ENCODE measurements around the gene C1orf21.

The C1orf21 gene

DNA sequence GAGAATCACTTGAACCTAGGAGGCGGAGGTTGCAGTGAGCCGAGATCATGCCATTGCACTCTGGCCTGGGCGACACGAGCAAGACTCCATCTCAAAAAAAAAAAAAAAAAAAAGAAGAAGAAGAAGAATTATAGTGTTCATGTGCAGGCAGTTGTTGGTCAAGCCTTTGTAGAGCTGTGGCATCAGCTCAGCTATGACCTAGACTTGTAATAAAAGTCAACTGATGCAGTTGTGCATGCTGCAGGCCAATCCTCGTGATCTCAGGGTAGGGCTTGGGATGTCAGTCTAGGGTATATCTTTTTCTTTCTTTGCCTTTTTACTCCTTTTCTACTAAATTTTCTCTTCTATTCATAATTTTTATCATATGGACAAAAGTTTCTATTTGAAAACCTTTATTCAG is 76.2 kb downstream of the C1orf21 start:
- no peak overlapping the region for H3K27ac ChIP-seq
- TF ChIP-seq, protein P1, sequence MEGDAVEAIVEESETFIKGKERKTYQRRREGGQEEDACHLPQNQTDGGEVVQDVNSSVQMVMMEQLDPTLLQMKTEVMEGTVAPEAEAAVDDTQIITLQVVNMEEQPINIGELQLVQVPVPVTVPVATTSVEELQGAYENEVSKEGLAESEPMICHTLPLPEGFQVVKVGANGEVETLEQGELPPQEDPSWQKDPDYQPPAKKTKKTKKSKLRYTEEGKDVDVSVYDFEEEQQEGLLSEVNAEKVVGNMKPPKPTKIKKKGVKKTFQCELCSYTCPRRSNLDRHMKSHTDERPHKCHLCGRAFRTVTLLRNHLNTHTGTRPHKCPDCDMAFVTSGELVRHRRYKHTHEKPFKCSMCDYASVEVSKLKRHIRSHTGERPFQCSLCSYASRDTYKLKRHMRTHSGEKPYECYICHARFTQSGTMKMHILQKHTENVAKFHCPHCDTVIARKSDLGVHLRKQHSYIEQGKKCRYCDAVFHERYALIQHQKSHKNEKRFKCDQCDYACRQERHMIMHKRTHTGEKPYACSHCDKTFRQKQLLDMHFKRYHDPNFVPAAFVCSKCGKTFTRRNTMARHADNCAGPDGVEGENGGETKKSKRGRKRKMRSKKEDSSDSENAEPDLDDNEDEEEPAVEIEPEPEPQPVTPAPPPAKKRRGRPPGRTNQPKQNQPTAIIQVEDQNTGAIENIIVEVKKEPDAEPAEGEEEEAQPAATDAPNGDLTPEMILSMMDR (conservative IDR thresholded peaks at IDR 0.05), result no peak

DNA sequence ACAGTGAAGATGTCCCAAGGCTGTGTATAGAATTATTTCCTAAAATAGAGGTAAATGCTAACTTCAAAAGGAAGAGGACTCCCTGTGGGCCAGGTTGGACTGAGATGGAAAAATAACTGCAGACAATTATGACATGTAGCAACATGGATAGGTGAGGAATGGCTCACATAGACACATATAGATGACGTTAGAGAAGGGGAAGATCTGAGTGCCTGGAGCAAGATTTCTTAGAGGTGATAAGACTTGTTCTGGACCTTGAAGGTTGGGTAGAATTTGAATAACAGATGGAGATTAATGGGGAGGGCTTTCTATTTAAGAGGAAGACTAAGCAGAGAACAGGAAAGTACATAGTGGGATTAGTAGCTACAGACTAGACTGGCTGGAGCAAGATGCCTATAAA is 76.9 kb downstream of the C1orf21 start:
- TF ChIP-seq, protein P1 (conservative IDR thresholded peaks at IDR 0.05), result no peak
- H3K27ac ChIP-seq, result no peak overlapping the region

DNA sequence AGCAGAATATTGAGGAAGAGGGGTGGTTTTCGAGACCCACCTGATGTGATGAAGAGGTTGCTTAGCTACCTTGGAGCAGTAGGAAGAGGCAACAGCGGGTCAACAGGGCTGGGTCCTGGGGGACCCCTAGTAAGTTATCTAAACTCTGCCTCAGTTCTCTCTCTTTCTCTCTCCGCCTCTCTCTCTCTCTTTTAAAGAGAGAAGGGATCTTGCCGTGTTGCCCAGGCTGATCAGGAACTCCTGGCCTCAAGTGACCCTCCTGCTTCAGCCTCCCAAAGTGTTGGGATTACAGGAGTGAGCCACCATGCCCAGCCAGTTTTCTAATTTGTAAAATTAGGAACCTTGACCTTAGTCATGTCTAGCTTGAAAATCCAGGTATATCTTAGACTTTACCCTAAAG is 77.9 kb downstream of the C1orf21 start:
- TF ChIP-seq, protein P1 (conservative IDR thresholded peaks at IDR 0.05), result no peak
- H3K27ac ChIP-seq, result no peak overlapping the region

DNA sequence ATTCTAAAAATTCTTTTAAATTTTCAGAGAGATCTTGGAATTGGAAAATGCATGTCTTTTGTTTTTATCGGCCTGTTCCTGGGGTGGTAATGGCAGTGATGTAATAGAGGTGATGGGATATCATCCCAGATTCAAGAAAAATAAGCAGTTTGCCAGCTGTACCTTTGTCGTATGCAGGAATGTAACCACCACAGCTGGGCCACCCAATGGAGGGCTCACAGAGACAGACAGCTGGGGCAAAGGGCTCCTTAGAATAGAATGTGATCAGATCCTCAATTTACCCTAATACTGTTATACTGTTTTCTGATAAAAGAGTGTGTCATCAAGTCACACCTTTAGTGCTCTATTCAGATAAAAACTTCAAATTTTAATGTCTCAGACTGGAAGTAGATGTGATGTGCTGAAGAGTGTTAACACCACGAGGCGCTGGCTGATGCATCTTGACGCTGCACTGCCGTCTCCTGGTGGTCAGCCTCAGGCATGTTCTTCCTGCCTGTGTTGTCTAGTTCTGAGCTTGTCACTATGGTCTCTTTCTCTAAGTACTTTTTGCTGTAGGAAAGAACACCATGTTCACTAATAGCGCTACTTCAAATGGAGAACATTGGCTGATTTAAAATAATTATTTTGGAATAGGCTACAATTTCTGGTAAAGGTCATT is 78.8 kb downstream of the C1orf21 start:
- TF ChIP-seq, protein P1 (conservative IDR thresholded peaks at IDR 0.05), result no peak
- H3K27ac ChIP-seq, result no peak overlapping the region

DNA sequence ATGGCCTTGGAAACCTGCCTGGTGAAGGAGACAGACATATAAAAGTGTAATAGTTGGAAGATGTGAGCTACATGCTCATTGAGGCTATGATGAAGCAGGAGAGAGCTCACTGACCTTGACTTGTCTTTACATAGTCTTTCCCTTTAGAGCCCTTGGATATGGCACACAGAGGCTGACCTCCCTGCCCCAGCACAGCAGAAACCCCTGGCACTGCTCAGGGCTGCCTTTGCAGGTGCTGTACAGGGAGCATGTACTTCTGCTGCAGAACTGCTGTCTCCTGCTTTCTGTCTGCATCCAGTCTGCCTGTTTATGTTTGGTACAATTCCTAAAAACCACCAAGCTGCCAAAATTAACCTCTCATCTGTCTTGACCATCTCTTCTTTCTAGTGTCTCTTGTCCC is 80.5 kb downstream of the C1orf21 start:
- no peak overlapping the region for H3K27ac ChIP-seq
- TF ChIP-seq, protein P1 (conservative IDR thresholded peaks at IDR 0.05), result no peak

DNA sequence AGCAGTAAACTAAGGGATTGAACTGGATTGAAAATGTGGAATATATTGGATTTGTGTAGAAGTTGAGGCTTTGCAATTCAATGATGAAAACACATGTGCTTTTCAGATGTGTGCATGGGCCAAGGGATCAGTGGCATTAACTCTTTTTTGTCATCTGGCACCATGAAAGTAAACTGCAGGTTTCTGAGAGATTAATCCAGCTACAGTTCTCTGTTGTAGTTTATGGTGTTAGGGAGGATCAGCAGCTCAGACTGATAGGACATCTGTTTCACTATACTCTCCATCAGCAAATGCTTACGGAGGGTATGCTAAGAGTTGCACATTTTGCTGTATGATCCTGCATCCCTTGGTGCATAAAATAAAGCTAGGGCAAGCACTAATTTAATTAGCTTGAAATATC is 82.6 kb downstream of the C1orf21 start:
- TF ChIP-seq, protein P1 (conservative IDR thresholded peaks at IDR 0.05), result no peak
- H3K27ac ChIP-seq, result no peak overlapping the region

DNA sequence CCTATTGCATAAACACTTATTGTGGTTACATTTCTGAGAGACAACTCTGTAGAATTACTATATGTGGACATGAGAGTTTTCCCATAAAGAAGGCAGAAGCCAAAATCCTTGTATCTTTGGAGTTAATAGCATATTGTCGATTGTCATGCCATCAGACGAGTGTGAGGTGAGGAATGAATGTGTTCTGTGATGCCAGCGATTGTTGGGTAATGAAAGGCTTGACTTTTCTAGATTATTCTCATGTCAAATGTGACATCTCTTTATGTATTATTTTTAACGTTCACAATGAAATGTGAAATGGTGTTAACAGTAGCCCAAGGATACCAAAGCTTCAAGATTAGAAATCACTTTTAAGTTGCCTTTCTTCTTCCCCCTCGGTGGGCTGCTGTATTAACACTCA is 84.9 kb downstream of the C1orf21 start:
- TF ChIP-seq, protein P1 (conservative IDR thresholded peaks at IDR 0.05), result no peak
- no peak overlapping the region for H3K27ac ChIP-seq
